ENCODE results near the gene CARD14. TPM values are rescaled to one million over a fixed set of nuclear protein-coding genes. Genes with fewer than 3 reads are reported as not detected.
A peak's percentile ranks its signal among the peaks of the same experiment; 100 is the strongest.

Gene CARD14
- total RNA-seq, 1 donor from 2014 or later, result 1.1 TPM

DNA sequence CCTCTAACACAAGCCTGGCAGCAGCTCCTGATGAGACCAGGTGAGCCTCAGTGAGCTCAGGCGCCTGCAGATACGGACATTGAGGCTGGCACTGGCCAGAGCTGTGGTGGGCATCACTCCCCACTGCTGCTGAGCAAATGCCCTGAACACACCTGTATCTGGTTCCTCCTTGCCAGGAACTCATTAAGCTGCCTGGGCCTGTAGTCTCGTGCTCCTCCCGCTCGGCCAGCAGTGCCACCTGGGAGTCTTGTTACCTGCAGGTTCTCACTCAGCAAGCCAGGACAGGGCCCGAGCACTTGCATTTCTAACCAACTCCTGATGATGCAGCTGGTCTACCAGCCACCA, 36.2 kb upstream of the CARD14 start:
- TF ChIP-seq, protein P1, sequence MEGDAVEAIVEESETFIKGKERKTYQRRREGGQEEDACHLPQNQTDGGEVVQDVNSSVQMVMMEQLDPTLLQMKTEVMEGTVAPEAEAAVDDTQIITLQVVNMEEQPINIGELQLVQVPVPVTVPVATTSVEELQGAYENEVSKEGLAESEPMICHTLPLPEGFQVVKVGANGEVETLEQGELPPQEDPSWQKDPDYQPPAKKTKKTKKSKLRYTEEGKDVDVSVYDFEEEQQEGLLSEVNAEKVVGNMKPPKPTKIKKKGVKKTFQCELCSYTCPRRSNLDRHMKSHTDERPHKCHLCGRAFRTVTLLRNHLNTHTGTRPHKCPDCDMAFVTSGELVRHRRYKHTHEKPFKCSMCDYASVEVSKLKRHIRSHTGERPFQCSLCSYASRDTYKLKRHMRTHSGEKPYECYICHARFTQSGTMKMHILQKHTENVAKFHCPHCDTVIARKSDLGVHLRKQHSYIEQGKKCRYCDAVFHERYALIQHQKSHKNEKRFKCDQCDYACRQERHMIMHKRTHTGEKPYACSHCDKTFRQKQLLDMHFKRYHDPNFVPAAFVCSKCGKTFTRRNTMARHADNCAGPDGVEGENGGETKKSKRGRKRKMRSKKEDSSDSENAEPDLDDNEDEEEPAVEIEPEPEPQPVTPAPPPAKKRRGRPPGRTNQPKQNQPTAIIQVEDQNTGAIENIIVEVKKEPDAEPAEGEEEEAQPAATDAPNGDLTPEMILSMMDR (IDR thresholded peaks at IDR 0.05), result no peak
- DNase-seq (ENCODE audit: low spot score in 2 of 2), result no peak
- intact Hi-C loops (cut with DNase I), result no loop called here
- Histone ChIP-seq H3K27ac (no peak overlapping the region), H3K4me3 (no peak overlapping the region), H3K36me3 (peaks cover 51 to 58% of the 10 kb centered on the region in 2 donors), H3K9me3 (no peaks in the 10 kb centered on the region), H3K4me1 (no peaks in the 10 kb centered on the region), H3K27me3 (no peaks in the 10 kb centered on the region)

DNA sequence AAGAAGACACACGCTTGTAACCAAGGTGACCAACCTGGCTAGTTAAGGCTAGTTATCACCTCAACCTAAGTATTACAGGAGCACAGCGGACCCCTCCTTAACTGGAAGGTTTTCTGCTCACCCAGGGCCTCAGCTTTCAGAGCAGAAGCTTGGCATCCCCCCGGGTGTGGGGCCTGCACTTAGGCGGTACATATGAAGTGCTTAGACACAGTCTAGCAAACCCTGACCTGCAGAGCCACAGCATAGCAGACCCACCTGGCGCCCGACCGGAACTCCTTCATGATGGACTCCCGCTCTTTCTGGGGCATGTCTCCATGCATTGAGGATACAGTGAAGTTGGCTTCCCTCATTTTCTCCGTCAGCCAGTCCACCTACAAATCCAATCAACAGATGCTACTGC, 32.7 kb upstream of the CARD14 start:
- no peak overlapping the region for H3K27ac ChIP-seq
- TF ChIP-seq, protein P1 (IDR thresholded peaks at IDR 0.05), result no peak
- H3K36me3 ChIP-seq, result peaks cover 86 to 93% of the 10 kb centered on the region in 2 donors
- H3K4me1 ChIP-seq, result no peaks in the 10 kb centered on the region
- H3K4me3 ChIP-seq, result no peak overlapping the region
- no peaks in the 10 kb centered on the region for H3K9me3 ChIP-seq
- no peaks in the 10 kb centered on the region for H3K27me3 ChIP-seq
- intact Hi-C loops (cut with DNase I), result no loop called here
- DNase-seq (ENCODE audit: low spot score in 2 of 2), result no peak

- no peak for DNase-seq (ENCODE audit: low spot score in 2 of 2)
- Histone ChIP-seq H3K9me3 (no peaks in the 10 kb centered on the region), H3K4me1 (no peaks in the 10 kb centered on the region), H3K4me3 (no peak overlapping the region), H3K36me3 (peaks cover 98% of the 10 kb centered on the region in 2 donors), H3K27ac (no peak overlapping the region), H3K27me3 (no peaks in the 10 kb centered on the region)
- intact Hi-C loops (cut with DNase I), result no loop called here
- TF ChIP-seq, protein P1 (IDR thresholded peaks at IDR 0.05), result no peak
Observed at GRCh38 chr17:80138856-80139426, 30.9 kb upstream of the CARD14 start.

DNA sequence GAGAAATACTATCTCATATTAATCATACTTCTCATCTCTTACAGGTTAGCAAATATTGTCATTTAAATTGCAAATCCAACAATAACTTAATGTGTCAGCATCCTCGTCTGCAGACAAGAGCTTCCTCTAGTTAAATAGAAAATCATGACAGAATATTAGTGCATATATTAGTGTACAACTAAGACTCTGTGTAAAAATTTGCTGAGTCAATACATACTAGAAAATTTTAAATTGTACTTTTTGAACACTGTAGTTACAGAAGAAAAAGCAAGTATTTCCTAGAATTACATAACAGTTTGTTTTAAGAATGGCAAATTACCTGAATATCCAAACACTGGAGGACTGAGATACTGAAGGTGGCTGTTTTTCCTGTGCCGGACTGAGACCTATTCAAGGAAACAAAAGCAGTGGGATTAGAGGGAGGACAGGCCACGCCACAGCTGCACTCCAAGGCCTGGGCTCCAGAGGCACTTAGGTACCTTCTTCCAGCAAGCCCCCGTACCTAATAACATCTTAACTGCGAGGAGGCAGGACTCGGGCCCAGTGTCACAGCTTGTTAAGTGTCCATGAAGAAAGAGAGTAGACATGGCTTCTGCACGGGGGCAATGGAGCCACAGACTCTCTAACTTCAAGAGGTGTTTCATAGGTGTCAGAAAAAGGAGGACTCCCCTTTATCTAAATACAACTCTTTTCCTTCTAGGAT, 28.2 kb upstream of the CARD14 start:
- Histone ChIP-seq H3K4me3 (no peak overlapping the region), H3K27me3 (no peaks in the 10 kb centered on the region), H3K36me3 (peaks cover 74 to 75% of the 10 kb centered on the region in 2 donors), H3K27ac (no peak overlapping the region), H3K4me1 (peaks cover 0 to 12% of the 10 kb centered on the region in 2 donors), H3K9me3 (no peaks in the 10 kb centered on the region)
- TF ChIP-seq, protein P1 (IDR thresholded peaks at IDR 0.05), result no peak
- intact Hi-C loops (cut with DNase I), result no loop called here
- no peak for DNase-seq (ENCODE audit: low spot score in 2 of 2)

DNA sequence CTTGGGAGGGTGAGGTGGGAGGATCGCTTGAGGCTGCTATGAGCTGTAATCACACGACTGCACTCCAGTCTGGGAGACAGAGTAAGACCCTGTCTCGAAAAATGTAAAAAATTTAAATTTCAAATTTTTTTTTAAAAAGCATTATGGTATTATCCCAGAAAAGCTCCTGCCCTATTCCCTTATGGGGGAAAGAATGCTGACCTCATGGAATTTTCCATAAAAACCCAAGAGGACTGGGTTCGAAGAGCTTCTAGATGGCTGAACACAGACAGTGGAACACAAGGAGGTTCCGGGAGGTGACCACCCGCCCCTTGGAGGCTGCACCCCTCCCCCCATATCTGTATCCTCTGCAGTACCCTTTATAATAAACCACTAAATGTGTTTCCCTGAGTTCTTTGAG, 26.9 kb upstream of the CARD14 start:
- Histone ChIP-seq H3K27ac (no peak overlapping the region), H3K27me3 (no peaks in the 10 kb centered on the region), H3K4me3 (no peak overlapping the region), H3K4me1 (peaks cover 0 to 13% of the 10 kb centered on the region in 2 donors), H3K9me3 (no peaks in the 10 kb centered on the region), H3K36me3 (peaks cover 62% of the 10 kb centered on the region in 2 donors)
- TF ChIP-seq, protein P1 (IDR thresholded peaks at IDR 0.05), result no peak
- intact Hi-C loops (cut with DNase I), result no loop called here
- DNase-seq (ENCODE audit: low spot score in 2 of 2), result peak in 1 of 2 donors; percentile 30

Data from ascending aorta (tissue), 2 donors.